WTC11 (cell line): ENCODE results near the gene MAP3K2. TPM values are rescaled to one million over a fixed set of nuclear protein-coding genes. Genes with fewer than 3 reads are reported as not detected.

ENCODE experiments used
- ATAC-seq: fragments of 200-7000 bp; cut with Tn5 transposase; 2 replicates; pipeline ENCODE4 v1.10.0; 2021; ENCODE audit warnings: mild to moderate bottlenecking, moderate library complexity
- CTCF ChIA-PET: fragments of 300-600 bp; sonication (Branson Sonifier 250); formaldehyde crosslinking; loops from one replicate; lab custom pipeline; 2021; ENCODE audit warnings: antibody characterized with exemption; lab: Charles Lee
- POLR2A ChIA-PET: fragments of 350-600 bp; sonication (Branson Sonifier 250); formaldehyde crosslinking; loops from one replicate; lab custom pipeline; 2021; ENCODE audit warnings: antibody characterized with exemption; lab: Charles Lee
- DNase-seq: peaks from one replicate; pipeline ENCODE4 v3.0.0; 2021; ENCODE audit warnings: low spot score
- H3K27ac Mint-ChIP-seq: 2 replicates; pipeline ENCODE4 v1.8.0; 2021; ENCODE audit warnings: mixed read lengths
- H3K27me3 Mint-ChIP-seq: 2 replicates; pipeline ENCODE4 v1.8.0; 2021; ENCODE audit warnings: low read depth, mild to moderate bottlenecking, moderate library complexity, mixed read lengths
- H3K36me3 Mint-ChIP-seq: 2 replicates; pipeline ENCODE4 v1.8.0; 2021; ENCODE audit warnings: mixed read lengths
- H3K4me1 Mint-ChIP-seq: 2 replicates; pipeline ENCODE4 v1.8.0; 2022; ENCODE audit warnings: mixed read lengths
- H3K4me3 Mint-ChIP-seq: 2 replicates; pipeline ENCODE4 v1.8.0; 2021; ENCODE audit warnings: mild to moderate bottlenecking, moderate library complexity, mixed read lengths
- H3K9me3 Mint-ChIP-seq: 2 replicates; pipeline ENCODE4 v1.8.0; 2021; ENCODE audit warnings: mixed read lengths
- CREB1 ChIP-seq: sonication (generic); formaldehyde crosslinking; IDR thresholded peaks from 2 replicates; pipeline ENCODE4 v1.8.0; 2023; ENCODE audit warnings: mild to moderate bottlenecking, missing genetic modification reagents
- CREM ChIP-seq: sonication (generic); formaldehyde crosslinking; IDR thresholded peaks from 2 replicates; pipeline ENCODE4 v1.8.1; 2022; ENCODE audit warnings: mild to moderate bottlenecking, missing genetic modification reagents, moderate library complexity
- E2F4 ChIP-seq: sonication (generic); formaldehyde crosslinking; IDR thresholded peaks from 2 replicates; pipeline ENCODE4 v1.8.1; 2022; ENCODE audit warnings: low read depth, mild to moderate bottlenecking, moderate library complexity, missing genetic modification reagents, borderline replicate concordance
- JAZF1 ChIP-seq: fragments of 250-450 bp; sonication (Bioruptor Pico); IDR thresholded peaks from 2 replicates; pipeline ENCODE4 v1.9.0; 2021; ENCODE audit warnings: moderate library complexity, mild to moderate bottlenecking, inconsistent platforms
- MAX ChIP-seq: sonication (generic); formaldehyde crosslinking; IDR thresholded peaks from 2 replicates; pipeline ENCODE4 v1.8.0; 2022; ENCODE audit warnings: mild to moderate bottlenecking, missing genetic modification reagents
- MYBL2 ChIP-seq: sonication (generic); formaldehyde crosslinking; IDR thresholded peaks from 2 replicates; pipeline ENCODE4 v1.8.1; 2023; ENCODE audit warnings: mild to moderate bottlenecking, moderate library complexity, missing genetic modification reagents
- NR3C1 ChIP-seq: sonication (generic); formaldehyde crosslinking; conservative IDR thresholded peaks from 2 replicates; pipeline ENCODE4 v1.8.1; 2023; ENCODE audit warnings: low read depth, mild to moderate bottlenecking, missing genetic modification reagents
- PRRX2 ChIP-seq: fragments of 250-450 bp; sonication (Bioruptor Pico); IDR thresholded peaks from 2 replicates; pipeline ENCODE4 v1.8.0; 2021; ENCODE audit warnings: mild to moderate bottlenecking
- SP1 ChIP-seq: sonication (generic); formaldehyde crosslinking; conservative IDR thresholded peaks from 2 replicates; pipeline ENCODE4 v1.8.1; 2022; ENCODE audit warnings: missing genetic modification reagents
- TCF7 ChIP-seq: sonication (generic); formaldehyde crosslinking; IDR thresholded peaks from 2 replicates; pipeline ENCODE4 v1.8.0; 2022; ENCODE audit warnings: mild to moderate bottlenecking, low read depth, missing genetic modification reagents, moderate library complexity
- total RNA-seq: library from RNA; stranded (reverse); gene quantifications from 3 replicates; pipeline ENCODE4 v1.2.3, GENCODE V29; 2021
- TF ChIP-seq, protein P1 (sequence below): sonication (generic); formaldehyde crosslinking; IDR thresholded peaks from 2 replicates; pipeline ENCODE4 v1.8.0; 2022; ENCODE audit warnings: mild to moderate bottlenecking, missing genetic modification reagents
- TF ChIP-seq, protein P2 (sequence below): sonication (generic); formaldehyde crosslinking; IDR thresholded peaks from 2 replicates; pipeline ENCODE4 v1.8.0; 2022; ENCODE audit warnings: missing genetic modification reagents
- TF ChIP-seq, protein P3 (sequence below): sonication (generic); formaldehyde crosslinking; IDR thresholded peaks from 2 replicates; pipeline ENCODE4 v1.8.1; 2022; ENCODE audit warnings: missing genetic modification reagents, borderline replicate concordance
- TF ChIP-seq, protein P4 (sequence below): fragments of 250-450 bp; sonication (Bioruptor Pico); IDR thresholded peaks from 2 replicates; pipeline ENCODE4 v1.9.0; 2021; ENCODE audit warnings: moderate library complexity, mild to moderate bottlenecking, inconsistent platforms, borderline replicate concordance
- TF ChIP-seq, protein P5 (sequence below): sonication (generic); formaldehyde crosslinking; IDR thresholded peaks from 2 replicates; pipeline ENCODE4 v1.8.0; 2022; ENCODE audit warnings: mild to moderate bottlenecking, missing genetic modification reagents

Gene MAP3K2
- total RNA-seq, 1 experiment from 2014 or later, result 26.9 TPM

GRCh38 chr2:127378720-127379119, 9.1 kb downstream of the MAP3K2 start:
- H3K27ac Mint-ChIP-seq, result no peak overlapping the region
- H3K27me3 Mint-ChIP-seq, result no peaks in the 10 kb centered on the region
- H3K9me3 Mint-ChIP-seq, result peaks cover 35% of the 10 kb centered on the region
- POLR2A ChIA-PET, result no interaction called here
- DNase-seq, result no peak
- H3K4me1 Mint-ChIP-seq, result no peaks in the 10 kb centered on the region
- ATAC-seq, result no peak
- no peak overlapping the region for H3K4me3 Mint-ChIP-seq
- TF ChIP-seq, protein P1, sequence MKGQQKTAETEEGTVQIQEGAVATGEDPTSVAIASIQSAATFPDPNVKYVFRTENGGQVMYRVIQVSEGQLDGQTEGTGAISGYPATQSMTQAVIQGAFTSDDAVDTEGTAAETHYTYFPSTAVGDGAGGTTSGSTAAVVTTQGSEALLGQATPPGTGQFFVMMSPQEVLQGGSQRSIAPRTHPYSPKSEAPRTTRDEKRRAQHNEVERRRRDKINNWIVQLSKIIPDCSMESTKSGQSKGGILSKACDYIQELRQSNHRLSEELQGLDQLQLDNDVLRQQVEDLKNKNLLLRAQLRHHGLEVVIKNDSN, result no peak
- TF ChIP-seq JAZF1, result no peak
- TF ChIP-seq MYBL2 (CRISPR knock-in tag), result no peak
- TF ChIP-seq TCF7 (CRISPR knock-in tag), result no peak
- TF ChIP-seq NR3C1 (CRISPR knock-in tag), result no peak
- no peak for TF ChIP-seq PRRX2
- TF ChIP-seq SP1 (CRISPR knock-in tag), result no peak
- TF ChIP-seq, protein P2, sequence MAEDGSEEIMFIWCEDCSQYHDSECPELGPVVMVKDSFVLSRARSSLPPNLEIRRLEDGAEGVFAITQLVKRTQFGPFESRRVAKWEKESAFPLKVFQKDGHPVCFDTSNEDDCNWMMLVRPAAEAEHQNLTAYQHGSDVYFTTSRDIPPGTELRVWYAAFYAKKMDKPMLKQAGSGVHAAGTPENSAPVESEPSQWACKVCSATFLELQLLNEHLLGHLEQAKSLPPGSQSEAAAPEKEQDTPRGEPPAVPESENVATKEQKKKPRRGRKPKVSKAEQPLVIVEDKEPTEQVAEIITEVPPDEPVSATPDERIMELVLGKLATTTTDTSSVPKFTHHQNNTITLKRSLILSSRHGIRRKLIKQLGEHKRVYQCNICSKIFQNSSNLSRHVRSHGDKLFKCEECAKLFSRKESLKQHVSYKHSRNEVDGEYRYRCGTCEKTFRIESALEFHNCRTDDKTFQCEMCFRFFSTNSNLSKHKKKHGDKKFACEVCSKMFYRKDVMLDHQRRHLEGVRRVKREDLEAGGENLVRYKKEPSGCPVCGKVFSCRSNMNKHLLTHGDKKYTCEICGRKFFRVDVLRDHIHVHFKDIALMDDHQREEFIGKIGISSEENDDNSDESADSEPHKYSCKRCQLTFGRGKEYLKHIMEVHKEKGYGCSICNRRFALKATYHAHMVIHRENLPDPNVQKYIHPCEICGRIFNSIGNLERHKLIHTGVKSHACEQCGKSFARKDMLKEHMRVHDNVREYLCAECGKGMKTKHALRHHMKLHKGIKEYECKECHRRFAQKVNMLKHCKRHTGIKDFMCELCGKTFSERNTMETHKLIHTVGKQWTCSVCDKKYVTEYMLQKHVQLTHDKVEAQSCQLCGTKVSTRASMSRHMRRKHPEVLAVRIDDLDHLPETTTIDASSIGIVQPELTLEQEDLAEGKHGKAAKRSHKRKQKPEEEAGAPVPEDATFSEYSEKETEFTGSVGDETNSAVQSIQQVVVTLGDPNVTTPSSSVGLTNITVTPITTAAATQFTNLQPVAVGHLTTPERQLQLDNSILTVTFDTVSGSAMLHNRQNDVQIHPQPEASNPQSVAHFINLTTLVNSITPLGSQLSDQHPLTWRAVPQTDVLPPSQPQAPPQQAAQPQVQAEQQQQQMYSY (CRISPR knock-in tag), result no peak
- TF ChIP-seq CREM (CRISPR knock-in tag), result no peak
- TF ChIP-seq, all 79 proteins: peak for 0
- CTCF ChIA-PET, result interaction anchor here (0.6 to 1.7 kb wide), 2 partner anchors 12 to 37 kb away, joined by 3 to 5 read pairs; no protein-coding TSS in a partner anchor
- H3K36me3 Mint-ChIP-seq, result peaks cover 34% of the 10 kb centered on the region

GRCh38 chr2:127377262-127377661, 10.5 kb downstream of the MAP3K2 start:
- CTCF ChIA-PET, result no interaction called here
- DNase-seq (no peak), ATAC-seq (no peak)
- Mint-ChIP-seq H3K27ac (no peak overlapping the region), H3K36me3 (peaks cover 48% of the 10 kb centered on the region), H3K9me3 (peaks cover 50% of the 10 kb centered on the region), H3K4me1 (peaks cover 2% of the 10 kb centered on the region; the same call in 1 of the 2 replicates), H3K27me3 (no peaks in the 10 kb centered on the region), H3K4me3 (no peak overlapping the region)
- TF ChIP-seq E2F4 (CRISPR knock-in tag) (no peak), MAX (CRISPR knock-in tag) (no peak), CREB1 (CRISPR knock-in tag) (no peak)
- TF ChIP-seq, protein P3, sequence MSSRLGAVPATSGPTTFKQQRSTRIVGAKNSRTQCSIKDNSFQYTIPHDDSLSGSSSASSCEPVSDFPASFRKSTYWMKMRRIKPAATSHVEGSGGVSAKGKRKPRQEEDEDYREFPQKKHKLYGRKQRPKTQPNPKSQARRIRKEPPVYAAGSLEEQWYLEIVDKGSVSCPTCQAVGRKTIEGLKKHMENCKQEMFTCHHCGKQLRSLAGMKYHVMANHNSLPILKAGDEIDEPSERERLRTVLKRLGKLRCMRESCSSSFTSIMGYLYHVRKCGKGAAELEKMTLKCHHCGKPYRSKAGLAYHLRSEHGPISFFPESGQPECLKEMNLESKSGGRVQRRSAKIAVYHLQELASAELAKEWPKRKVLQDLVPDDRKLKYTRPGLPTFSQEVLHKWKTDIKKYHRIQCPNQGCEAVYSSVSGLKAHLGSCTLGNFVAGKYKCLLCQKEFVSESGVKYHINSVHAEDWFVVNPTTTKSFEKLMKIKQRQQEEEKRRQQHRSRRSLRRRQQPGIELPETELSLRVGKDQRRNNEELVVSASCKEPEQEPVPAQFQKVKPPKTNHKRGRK, result no peak
- TF ChIP-seq, protein P4, sequence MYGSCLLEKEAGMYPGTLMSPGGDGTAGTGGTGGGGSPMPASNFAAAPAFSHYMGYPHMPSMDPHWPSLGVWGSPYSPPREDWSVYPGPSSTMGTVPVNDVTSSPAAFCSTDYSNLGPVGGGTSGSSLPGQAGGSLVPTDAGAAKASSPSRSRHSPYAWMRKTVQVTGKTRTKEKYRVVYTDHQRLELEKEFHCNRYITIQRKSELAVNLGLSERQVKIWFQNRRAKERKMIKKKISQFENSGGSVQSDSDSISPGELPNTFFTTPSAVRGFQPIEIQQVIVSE (CRISPR knock-in tag), result no peak
- TF ChIP-seq, protein P5, sequence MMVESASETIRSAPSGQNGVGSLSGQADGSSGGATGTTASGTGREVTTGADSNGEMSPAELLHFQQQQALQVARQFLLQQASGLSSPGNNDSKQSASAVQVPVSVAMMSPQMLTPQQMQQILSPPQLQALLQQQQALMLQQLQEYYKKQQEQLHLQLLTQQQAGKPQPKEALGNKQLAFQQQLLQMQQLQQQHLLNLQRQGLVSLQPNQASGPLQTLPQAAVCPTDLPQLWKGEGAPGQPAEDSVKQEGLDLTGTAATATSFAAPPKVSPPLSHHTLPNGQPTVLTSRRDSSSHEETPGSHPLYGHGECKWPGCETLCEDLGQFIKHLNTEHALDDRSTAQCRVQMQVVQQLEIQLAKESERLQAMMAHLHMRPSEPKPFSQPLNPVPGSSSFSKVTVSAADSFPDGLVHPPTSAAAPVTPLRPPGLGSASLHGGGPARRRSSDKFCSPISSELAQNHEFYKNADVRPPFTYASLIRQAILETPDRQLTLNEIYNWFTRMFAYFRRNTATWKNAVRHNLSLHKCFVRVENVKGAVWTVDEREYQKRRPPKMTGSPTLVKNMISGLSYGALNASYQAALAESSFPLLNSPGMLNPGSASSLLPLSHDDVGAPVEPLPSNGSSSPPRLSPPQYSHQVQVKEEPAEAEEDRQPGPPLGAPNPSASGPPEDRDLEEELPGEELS (CRISPR knock-in tag), result no peak
- POLR2A ChIA-PET, result no interaction called here
